ENCODE measurements around the gene CINP.
"Not testable (repeated sequence)": the region's sequence is repeated elsewhere in the genome, so short reads cannot be mapped to it uniquely, and the experiment has no call there.

CINP gene

DNA sequence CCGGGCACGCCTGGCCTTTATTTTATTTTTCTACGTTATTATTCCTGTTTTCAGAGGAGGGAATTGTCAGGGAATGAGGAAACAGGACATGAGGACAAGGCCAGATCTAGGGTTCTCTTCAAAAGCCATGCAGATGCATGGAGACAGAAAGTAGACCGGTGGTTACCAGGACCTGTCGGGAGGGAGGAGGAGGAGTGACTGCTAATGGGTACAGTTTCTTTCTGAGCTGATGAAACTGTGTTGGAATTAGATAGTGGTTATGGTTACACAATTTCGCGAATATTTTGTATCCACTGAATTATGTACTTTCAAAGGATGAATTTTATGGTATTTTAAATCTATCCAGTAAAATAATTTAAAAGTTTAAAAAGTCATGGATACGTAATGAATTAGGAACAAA lies 31.9 kb downstream of the CINP start:
- no peaks in the 10 kb centered on the region for H3K27me3 ChIP-seq (ENCODE audit: low read depth, low read length)
- TF ChIP-seq, protein P1, sequence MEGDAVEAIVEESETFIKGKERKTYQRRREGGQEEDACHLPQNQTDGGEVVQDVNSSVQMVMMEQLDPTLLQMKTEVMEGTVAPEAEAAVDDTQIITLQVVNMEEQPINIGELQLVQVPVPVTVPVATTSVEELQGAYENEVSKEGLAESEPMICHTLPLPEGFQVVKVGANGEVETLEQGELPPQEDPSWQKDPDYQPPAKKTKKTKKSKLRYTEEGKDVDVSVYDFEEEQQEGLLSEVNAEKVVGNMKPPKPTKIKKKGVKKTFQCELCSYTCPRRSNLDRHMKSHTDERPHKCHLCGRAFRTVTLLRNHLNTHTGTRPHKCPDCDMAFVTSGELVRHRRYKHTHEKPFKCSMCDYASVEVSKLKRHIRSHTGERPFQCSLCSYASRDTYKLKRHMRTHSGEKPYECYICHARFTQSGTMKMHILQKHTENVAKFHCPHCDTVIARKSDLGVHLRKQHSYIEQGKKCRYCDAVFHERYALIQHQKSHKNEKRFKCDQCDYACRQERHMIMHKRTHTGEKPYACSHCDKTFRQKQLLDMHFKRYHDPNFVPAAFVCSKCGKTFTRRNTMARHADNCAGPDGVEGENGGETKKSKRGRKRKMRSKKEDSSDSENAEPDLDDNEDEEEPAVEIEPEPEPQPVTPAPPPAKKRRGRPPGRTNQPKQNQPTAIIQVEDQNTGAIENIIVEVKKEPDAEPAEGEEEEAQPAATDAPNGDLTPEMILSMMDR (IDR thresholded peaks at IDR 0.05; ENCODE audit: low read depth, low read length) = no peak
- TF ChIP-seq EZH2phosphoT487 (IDR thresholded peaks at IDR 0.05; ENCODE audit: low read depth) = no peak
- H3K79me2 ChIP-seq (ENCODE audit: low read length) = no peaks in the 10 kb centered on the region
- H2AFZ ChIP-seq (ENCODE audit: low read depth, low read length) = no peak overlapping the region
- peaks cover 6% of the 10 kb centered on the region; the same call in 1 of the 2 replicates for H3K4me1 ChIP-seq (ENCODE audit: low read length)
- peaks cover 3% of the 10 kb centered on the region for H3K36me3 ChIP-seq (replicated peaks; ENCODE audit: low read depth, low read length)
- no peaks in the 10 kb centered on the region for H4K20me1 ChIP-seq (ENCODE audit: insufficient read depth, low read length)
- H3K9me3 ChIP-seq (ENCODE audit: insufficient read depth, low read length) = no peaks in the 10 kb centered on the region
- H3K4me2 ChIP-seq (ENCODE audit: low read length) = no peak overlapping the region
- no peak overlapping the region for H3K9ac ChIP-seq (ENCODE audit: low read length)
- H3K27ac ChIP-seq (ENCODE audit: low read length) = no peak overlapping the region
- no peak overlapping the region for H3K4me3 ChIP-seq (ENCODE audit: low read length)

DNA sequence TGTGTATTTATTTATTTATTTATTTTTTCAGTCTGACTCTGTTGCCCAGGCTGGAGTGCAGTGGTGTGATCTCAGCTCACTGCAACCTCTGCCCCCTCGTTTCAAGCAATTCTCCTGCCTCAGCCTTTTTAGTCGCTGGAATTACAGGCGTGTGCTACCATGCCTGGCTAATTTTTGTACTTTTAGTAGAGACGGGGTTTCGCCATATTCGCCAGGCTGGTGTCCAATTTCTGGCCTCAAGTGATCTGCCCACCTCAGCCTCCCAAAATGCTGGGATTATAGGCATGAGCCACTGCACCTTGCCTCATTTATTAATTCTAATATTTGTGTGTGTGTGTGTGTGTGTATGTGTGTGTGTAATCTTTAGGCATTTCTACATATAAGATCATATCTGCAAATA lies 33.3 kb downstream of the CINP start:
- not testable (repeated sequence) for H4K20me1 ChIP-seq (ENCODE audit: insufficient read depth, low read length); H3K79me2 ChIP-seq (ENCODE audit: low read length); H3K9ac ChIP-seq (ENCODE audit: low read length); H3K4me2 ChIP-seq (ENCODE audit: low read length); H3K27me3 ChIP-seq (ENCODE audit: low read depth, low read length); H3K9me3 ChIP-seq (ENCODE audit: insufficient read depth, low read length); H3K4me1 ChIP-seq (ENCODE audit: low read length); H2AFZ ChIP-seq (ENCODE audit: low read depth, low read length); H3K4me3 ChIP-seq (ENCODE audit: low read length); H3K27ac ChIP-seq (ENCODE audit: low read length); H3K36me3 ChIP-seq (replicated peaks; ENCODE audit: low read depth, low read length)

DNA sequence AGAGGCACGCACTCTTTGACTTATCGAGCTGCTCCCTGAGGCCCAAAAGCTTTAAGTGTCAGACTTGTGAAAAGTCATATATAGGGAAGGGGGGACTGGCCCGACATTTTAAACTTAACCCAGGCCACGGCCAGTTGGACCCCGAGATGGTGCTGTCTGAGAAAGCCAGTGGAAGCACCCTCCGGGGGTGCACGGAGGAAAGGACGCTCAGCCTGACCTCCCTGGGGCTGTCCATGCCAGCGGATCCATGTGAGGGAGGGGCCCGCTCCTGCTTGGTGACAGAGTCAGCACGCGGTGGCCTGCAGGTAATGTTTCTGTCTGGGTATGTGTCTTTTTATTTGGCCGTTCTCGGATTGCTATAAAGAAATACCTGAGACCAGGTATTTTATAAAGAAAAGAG lies 36.1 kb downstream of the CINP start:
- Histone ChIP-seq H3K9ac (ENCODE audit: low read length) (no peak overlapping the region), H3K4me1 (ENCODE audit: low read length) (no peaks in the 10 kb centered on the region), H3K27ac (ENCODE audit: low read length) (no peak overlapping the region), H2AFZ (ENCODE audit: low read depth, low read length) (no peak overlapping the region), H4K20me1 (ENCODE audit: insufficient read depth, low read length) (no peaks in the 10 kb centered on the region), H3K4me2 (ENCODE audit: low read length) (no peak overlapping the region), H3K36me3 (replicated peaks; ENCODE audit: low read depth, low read length) (peaks cover under 1% of the 10 kb centered on the region), H3K9me3 (ENCODE audit: insufficient read depth, low read length) (no peaks in the 10 kb centered on the region), H3K4me3 (ENCODE audit: low read length) (no peak overlapping the region), H3K79me2 (ENCODE audit: low read length) (no peaks in the 10 kb centered on the region), H3K27me3 (ENCODE audit: low read depth, low read length) (no peaks in the 10 kb centered on the region)
- no peak for TF ChIP-seq EZH2phosphoT487 (IDR thresholded peaks at IDR 0.05; ENCODE audit: low read depth)
- TF ChIP-seq, protein P1 (IDR thresholded peaks at IDR 0.05; ENCODE audit: low read depth, low read length) = no peak

DNA sequence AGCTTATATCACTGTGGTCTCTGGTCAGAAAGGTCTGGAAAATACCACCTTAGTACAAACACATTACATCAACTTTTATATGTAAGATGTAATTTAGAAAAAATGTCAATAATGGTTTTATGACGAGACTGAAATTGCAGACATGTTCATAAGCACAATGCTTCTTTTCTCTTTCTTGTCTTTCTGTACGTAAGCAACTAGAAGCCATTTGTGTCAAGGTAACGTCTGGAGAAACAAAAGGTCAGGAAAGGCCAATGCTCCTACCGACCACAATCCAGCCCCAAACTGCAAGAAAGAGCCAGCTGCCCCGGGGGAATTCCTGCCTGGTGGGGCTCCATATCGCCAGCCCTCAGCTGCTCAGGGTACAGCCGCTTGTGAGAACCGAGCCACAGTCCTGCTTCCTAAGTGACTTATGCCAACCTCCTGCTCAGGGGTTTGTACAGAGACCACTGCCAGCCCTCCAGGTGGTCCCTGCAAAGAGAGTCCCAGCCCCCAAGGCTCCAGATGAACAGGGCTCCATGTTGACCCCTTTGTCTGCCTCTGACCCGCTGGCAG lies 36.8 kb downstream of the CINP start:
- Histone ChIP-seq H3K4me2 (ENCODE audit: low read length) (no peak overlapping the region), H4K20me1 (ENCODE audit: insufficient read depth, low read length) (no peaks in the 10 kb centered on the region), H3K27ac (ENCODE audit: low read length) (no peak overlapping the region), H3K4me1 (ENCODE audit: low read length) (peaks cover 1% of the 10 kb centered on the region; the same call in 1 of the 2 replicates), H3K9ac (ENCODE audit: low read length) (no peak overlapping the region), H3K36me3 (replicated peaks; ENCODE audit: low read depth, low read length) (no peaks in the 10 kb centered on the region), H3K4me3 (ENCODE audit: low read length) (no peak overlapping the region), H3K9me3 (ENCODE audit: insufficient read depth, low read length) (no peaks in the 10 kb centered on the region), H3K79me2 (ENCODE audit: low read length) (peaks cover 3% of the 10 kb centered on the region), H2AFZ (ENCODE audit: low read depth, low read length) (no peak overlapping the region), H3K27me3 (ENCODE audit: low read depth, low read length) (no peaks in the 10 kb centered on the region)
- TF ChIP-seq, protein P1 (IDR thresholded peaks at IDR 0.05; ENCODE audit: low read depth, low read length) = no peak
- TF ChIP-seq EZH2phosphoT487 (IDR thresholded peaks at IDR 0.05; ENCODE audit: low read depth) = no peak

Data from OCI-LY3 (cell line).